ENCODE results near the gene ANKRD33B. TPM values are rescaled to one million over a fixed set of nuclear protein-coding genes. Genes with fewer than 3 reads are reported as not detected.
"Not testable (repeated sequence)": the region's sequence is repeated elsewhere in the genome, so short reads cannot be mapped to it uniquely, and the experiment has no call there.

Gene ANKRD33B
- polyA plus RNA-seq, 1 donor (not counting 4 experiments of a cell fraction or from before 2014, with no cell fraction given), result 1.9 TPM

DNA sequence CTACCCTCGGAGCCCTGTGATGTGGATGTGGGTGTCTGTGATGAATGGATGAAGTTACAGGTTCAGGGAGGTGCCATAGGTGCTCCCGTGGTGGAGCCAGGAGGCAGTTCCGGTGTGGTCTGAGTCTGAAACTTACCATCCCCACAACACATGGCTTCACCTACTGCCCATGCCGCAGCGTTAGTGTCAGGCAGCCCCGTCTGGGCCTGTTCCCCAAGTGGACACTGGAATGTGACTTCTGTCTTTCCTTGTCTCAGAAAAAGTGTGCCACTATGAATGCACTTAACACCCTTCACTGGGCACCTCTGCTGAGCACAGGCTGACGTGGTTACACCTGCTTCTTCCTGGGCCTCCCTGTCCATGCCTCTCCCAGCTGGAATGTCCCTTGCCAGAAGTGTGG is 8.6 kb downstream of the ANKRD33B start:
- dilution Hi-C loops (cut with MboI; ENCODE audit: extremely low pct_ligation_motif_present, low sequenced_read_pairs), result no loop called here
- Histone ChIP-seq H3K9me1 (ENCODE audit: control insufficient read depth, extremely low read depth, insufficient read depth, low read length) (no peaks in the 10 kb centered on the region), H3K4me2 (ENCODE audit: control insufficient read depth, extremely low read depth, insufficient read depth, low read depth, low read length) (no peak overlapping the region), H3K27ac (ENCODE audit: control insufficient read depth, insufficient read depth, low read length) (no peak overlapping the region), H4K20me1 (ENCODE audit: control insufficient read depth, extremely low read depth, insufficient read depth, low read length) (no peaks in the 10 kb centered on the region), H3K4me3 (ENCODE audit: control insufficient read depth in 2 of 3, extremely low read depth in 1 of 3, insufficient read depth in 2 of 3, low read depth in 1 of 3, low read length in 3 of 3) (no peak overlapping the region), H3K27me3 (ENCODE audit: control insufficient read depth, extremely low read depth, insufficient read depth, low read length) (no peaks in the 10 kb centered on the region), H3K36me3 (ENCODE audit: control insufficient read depth in 2 of 2, extremely low read depth in 1 of 2, insufficient read depth in 2 of 2, low read length in 2 of 2) (no peaks in the 10 kb centered on the region), H2AFZ (ENCODE audit: control insufficient read depth, low read length) (no peak overlapping the region), H3K4me1 (ENCODE audit: control insufficient read depth, extremely low read depth, insufficient read depth, low read length) (peaks cover 7% of the 10 kb centered on the region), H3K9me3 (ENCODE audit: control insufficient read depth, low read depth, low read length) (no peaks in the 10 kb centered on the region), H3K9ac (ENCODE audit: control insufficient read depth, extremely low read depth, insufficient read depth, low read length) (no peak overlapping the region), H3K79me2 (ENCODE audit: control insufficient read depth, insufficient read depth, low read length) (peaks cover 3% of the 10 kb centered on the region)
- FAIRE-seq (no peak), DNase-seq (ENCODE audit: low read depth, low spot score) (no peak)
- TF ChIP-seq EZH2 (IDR thresholded peaks at IDR 0.05; ENCODE audit: low read length), result no peak
- TF ChIP-seq, protein P1, sequence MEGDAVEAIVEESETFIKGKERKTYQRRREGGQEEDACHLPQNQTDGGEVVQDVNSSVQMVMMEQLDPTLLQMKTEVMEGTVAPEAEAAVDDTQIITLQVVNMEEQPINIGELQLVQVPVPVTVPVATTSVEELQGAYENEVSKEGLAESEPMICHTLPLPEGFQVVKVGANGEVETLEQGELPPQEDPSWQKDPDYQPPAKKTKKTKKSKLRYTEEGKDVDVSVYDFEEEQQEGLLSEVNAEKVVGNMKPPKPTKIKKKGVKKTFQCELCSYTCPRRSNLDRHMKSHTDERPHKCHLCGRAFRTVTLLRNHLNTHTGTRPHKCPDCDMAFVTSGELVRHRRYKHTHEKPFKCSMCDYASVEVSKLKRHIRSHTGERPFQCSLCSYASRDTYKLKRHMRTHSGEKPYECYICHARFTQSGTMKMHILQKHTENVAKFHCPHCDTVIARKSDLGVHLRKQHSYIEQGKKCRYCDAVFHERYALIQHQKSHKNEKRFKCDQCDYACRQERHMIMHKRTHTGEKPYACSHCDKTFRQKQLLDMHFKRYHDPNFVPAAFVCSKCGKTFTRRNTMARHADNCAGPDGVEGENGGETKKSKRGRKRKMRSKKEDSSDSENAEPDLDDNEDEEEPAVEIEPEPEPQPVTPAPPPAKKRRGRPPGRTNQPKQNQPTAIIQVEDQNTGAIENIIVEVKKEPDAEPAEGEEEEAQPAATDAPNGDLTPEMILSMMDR (optimal IDR thresholded peaks at IDR 0.05 in 1 of 3, IDR thresholded peaks at IDR 0.05 in 1 of 3, conservative IDR thresholded peaks at IDR 0.05 in 1 of 3; ENCODE audit: extremely low read depth in 1 of 3, insufficient read depth in 2 of 3, low read length in 3 of 3), result no peak

DNA sequence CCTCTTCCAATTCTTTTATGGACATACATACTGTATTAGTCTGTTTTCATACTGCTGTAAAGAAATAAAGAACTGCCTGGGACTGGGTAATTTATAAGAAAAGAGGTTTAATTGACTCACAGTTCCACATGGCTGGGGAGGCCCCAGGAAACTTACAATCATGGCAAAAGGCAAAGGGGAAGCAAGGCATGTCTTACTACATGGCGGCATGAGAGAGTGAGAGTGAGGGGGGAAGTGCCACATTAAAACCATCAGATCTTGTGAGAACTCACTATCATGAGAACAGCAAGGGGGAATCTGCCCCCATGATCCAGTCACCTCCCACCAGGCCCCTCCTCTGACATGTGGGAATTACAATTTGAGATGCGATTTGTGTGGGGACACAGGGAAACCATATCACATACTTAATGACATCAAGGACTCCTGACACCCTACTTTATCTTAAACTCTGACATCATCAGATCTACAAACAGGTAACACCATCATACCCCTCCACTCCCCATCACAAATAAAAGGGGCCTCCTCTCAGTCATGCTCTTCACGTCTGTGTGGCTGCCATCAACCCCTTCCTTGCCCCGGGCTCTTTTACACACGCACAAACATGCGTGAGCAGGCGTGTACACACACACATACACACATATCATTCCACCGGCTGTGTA is 9.7 kb downstream of the ANKRD33B start:
- TF ChIP-seq, protein P1 (optimal IDR thresholded peaks at IDR 0.05 in 1 of 3, IDR thresholded peaks at IDR 0.05 in 1 of 3, conservative IDR thresholded peaks at IDR 0.05 in 1 of 3; ENCODE audit: extremely low read depth in 1 of 3, insufficient read depth in 2 of 3, low read length in 3 of 3), result no peak
- TF ChIP-seq EZH2 (IDR thresholded peaks at IDR 0.05; ENCODE audit: low read length), result no peak

DNA sequence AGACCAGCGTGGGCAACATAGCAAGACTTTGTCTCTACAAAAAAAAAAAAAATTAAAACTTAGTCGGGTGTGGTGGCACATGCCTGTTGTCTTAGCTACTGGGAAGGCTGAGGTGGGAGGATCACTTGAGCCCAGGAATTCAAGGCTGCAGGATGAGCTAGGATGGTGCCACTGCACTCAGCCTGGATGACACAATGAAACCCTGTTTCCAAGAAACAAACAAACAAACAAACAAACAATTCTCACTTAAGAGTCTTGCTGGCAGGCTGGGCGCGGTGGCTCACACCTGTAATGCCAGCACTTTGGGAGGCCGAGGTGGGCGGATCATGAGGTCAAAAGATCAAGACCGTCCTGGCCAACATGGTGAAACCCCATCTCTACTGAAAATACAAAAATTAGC is 11.0 kb downstream of the ANKRD33B start:
- not testable (repeated sequence) for H3K4me3 ChIP-seq (ENCODE audit: control insufficient read depth in 2 of 3, extremely low read depth in 1 of 3, insufficient read depth in 2 of 3, low read depth in 1 of 3, low read length in 3 of 3)

More for the DNA sequence above, 9.7 kb downstream of the ANKRD33B start:
- Histone ChIP-seq H3K9me3 (ENCODE audit: control insufficient read depth, low read depth, low read length) (no peaks in the 10 kb centered on the region), H3K9me1 (ENCODE audit: control insufficient read depth, extremely low read depth, insufficient read depth, low read length) (no peaks in the 10 kb centered on the region), H3K4me2 (ENCODE audit: control insufficient read depth, extremely low read depth, insufficient read depth, low read depth, low read length) (no peak overlapping the region), H3K27ac (ENCODE audit: control insufficient read depth, insufficient read depth, low read length) (no peak overlapping the region), H3K4me3 (ENCODE audit: control insufficient read depth in 2 of 3, extremely low read depth in 1 of 3, insufficient read depth in 2 of 3, low read depth in 1 of 3, low read length in 3 of 3) (no peak overlapping the region), H4K20me1 (ENCODE audit: control insufficient read depth, extremely low read depth, insufficient read depth, low read length) (no peaks in the 10 kb centered on the region), H3K36me3 (ENCODE audit: control insufficient read depth in 2 of 2, extremely low read depth in 1 of 2, insufficient read depth in 2 of 2, low read length in 2 of 2) (no peaks in the 10 kb centered on the region), H3K9ac (ENCODE audit: control insufficient read depth, extremely low read depth, insufficient read depth, low read length) (no peak overlapping the region), H3K79me2 (ENCODE audit: control insufficient read depth, insufficient read depth, low read length) (peaks cover 3% of the 10 kb centered on the region), H3K27me3 (ENCODE audit: control insufficient read depth, extremely low read depth, insufficient read depth, low read length) (no peaks in the 10 kb centered on the region), H2AFZ (ENCODE audit: control insufficient read depth, low read length) (no peak overlapping the region), H3K4me1 (ENCODE audit: control insufficient read depth, extremely low read depth, insufficient read depth, low read length) (peaks cover 5% of the 10 kb centered on the region)
- DNase-seq (ENCODE audit: low read depth, low spot score) (no peak), FAIRE-seq (no peak)
- dilution Hi-C loops (cut with MboI; ENCODE audit: extremely low pct_ligation_motif_present, low sequenced_read_pairs), result no loop called here

More for the DNA sequence above, 11.0 kb downstream of the ANKRD33B start:
- H3K27me3 ChIP-seq (ENCODE audit: control insufficient read depth, extremely low read depth, insufficient read depth, low read length); H3K9me1 ChIP-seq (ENCODE audit: control insufficient read depth, extremely low read depth, insufficient read depth, low read length); FAIRE-seq; H3K9ac ChIP-seq (ENCODE audit: control insufficient read depth, extremely low read depth, insufficient read depth, low read length); H3K4me1 ChIP-seq (ENCODE audit: control insufficient read depth, extremely low read depth, insufficient read depth, low read length); H3K36me3 ChIP-seq (ENCODE audit: control insufficient read depth in 2 of 2, extremely low read depth in 1 of 2, insufficient read depth in 2 of 2, low read length in 2 of 2); H3K27ac ChIP-seq (ENCODE audit: control insufficient read depth, insufficient read depth, low read length); H3K4me2 ChIP-seq (ENCODE audit: control insufficient read depth, extremely low read depth, insufficient read depth, low read depth, low read length); DNase-seq (ENCODE audit: low read depth, low spot score); dilution Hi-C loops (cut with MboI; ENCODE audit: extremely low pct_ligation_motif_present, low sequenced_read_pairs); H3K9me3 ChIP-seq (ENCODE audit: control insufficient read depth, low read depth, low read length); H4K20me1 ChIP-seq (ENCODE audit: control insufficient read depth, extremely low read depth, insufficient read depth, low read length); H3K79me2 ChIP-seq (ENCODE audit: control insufficient read depth, insufficient read depth, low read length); H2AFZ ChIP-seq (ENCODE audit: control insufficient read depth, low read length): not testable (repeated sequence)

All from keratinocyte (primary cell).